Measurements from ENCODE around the gene FSCN2.

FSCN2 gene

DNA sequence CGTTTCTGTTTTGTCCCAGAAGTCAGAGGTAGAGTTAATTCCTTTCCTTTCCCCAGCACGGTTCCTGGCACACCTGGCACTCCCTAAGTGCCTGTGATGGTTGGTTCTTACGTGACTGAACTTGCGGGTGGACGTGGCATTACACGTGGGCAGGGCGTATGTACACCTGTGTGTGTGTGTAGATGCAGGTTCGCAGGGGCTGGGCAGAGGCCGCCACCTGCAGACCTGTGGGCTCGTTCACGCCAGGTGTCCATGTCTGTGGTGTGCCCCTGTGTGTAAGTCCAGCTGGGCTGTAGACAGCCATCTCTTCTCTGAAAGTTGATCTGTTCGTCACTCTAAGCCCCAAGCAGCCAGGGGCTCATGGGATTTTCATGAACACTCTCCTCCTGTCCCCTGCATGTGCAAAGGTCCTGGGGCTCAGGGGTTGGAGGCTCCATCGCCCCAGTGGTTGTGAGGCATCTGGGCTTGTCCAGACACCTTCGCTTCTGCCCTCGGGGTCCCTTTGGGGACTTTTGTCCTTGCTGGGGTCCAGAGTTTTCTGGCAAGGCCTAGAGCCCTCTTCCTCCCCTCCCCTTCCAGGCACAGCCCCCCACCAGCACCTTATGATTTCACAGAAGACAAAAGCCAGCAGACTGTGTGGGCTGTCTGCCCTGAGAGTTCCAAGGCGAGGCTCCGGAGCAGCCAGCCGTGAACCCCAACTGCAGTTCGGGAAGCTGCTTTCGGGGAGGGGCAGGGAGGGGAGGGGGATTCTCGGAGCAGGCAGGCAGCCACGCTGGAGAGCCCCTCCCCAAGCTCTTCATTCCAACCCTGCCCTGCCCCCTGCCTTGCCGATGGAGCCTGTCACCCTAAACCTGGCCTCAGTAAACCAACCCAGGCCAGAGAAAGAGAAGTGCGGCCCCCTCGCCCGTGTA, 5.4 kb upstream of the FSCN2 start:
- H3K4me3 ChIP-seq (ENCODE audit: control insufficient read depth, low read depth, low read length): no peak overlapping the region
- TF ChIP-seq, protein P1, sequence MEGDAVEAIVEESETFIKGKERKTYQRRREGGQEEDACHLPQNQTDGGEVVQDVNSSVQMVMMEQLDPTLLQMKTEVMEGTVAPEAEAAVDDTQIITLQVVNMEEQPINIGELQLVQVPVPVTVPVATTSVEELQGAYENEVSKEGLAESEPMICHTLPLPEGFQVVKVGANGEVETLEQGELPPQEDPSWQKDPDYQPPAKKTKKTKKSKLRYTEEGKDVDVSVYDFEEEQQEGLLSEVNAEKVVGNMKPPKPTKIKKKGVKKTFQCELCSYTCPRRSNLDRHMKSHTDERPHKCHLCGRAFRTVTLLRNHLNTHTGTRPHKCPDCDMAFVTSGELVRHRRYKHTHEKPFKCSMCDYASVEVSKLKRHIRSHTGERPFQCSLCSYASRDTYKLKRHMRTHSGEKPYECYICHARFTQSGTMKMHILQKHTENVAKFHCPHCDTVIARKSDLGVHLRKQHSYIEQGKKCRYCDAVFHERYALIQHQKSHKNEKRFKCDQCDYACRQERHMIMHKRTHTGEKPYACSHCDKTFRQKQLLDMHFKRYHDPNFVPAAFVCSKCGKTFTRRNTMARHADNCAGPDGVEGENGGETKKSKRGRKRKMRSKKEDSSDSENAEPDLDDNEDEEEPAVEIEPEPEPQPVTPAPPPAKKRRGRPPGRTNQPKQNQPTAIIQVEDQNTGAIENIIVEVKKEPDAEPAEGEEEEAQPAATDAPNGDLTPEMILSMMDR (IDR thresholded peaks at IDR 0.05; ENCODE audit: control insufficient read depth, insufficient read depth, low read depth, low read length, missing control alignments): no peak
- DNase-seq (ENCODE audit: low read depth): no peak

DNA sequence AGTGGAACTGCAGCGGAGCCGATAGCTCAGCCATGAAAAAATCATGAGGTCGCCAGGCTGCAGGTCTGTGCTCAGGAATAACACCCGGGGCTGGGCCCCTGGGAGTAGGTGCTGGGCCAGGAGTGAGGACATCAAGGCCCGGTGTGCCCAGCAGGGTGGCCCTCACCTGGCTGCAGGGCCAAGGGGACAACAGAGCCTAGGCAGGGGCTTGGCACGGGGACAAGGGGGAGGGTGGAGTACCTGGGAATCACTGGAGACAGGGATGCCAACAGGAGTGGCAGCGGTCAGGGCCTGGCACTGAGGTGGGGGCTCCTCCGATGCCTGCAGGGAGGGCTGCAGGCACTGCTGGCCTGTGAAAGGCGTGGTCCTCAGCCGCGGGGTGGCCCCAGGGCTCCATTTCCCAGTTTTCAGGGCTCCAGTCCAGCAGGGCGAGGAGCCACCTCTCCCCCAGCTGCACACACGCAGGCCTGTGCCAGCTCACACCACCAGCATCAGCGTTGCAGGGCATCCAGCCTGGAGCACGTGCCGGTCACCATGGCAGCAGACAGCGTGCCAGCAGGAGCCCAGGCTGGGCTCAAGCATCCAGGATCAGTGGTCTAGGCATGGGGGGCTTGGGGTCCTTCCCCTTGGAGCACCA, 4.7 kb upstream of the FSCN2 start:
- peak; percentile 45 for DNase-seq (ENCODE audit: low read depth)
- H3K4me3 ChIP-seq (ENCODE audit: control insufficient read depth, low read depth, low read length): no peak overlapping the region
- TF ChIP-seq, protein P1 (IDR thresholded peaks at IDR 0.05; ENCODE audit: control insufficient read depth, insufficient read depth, low read depth, low read length, missing control alignments): no peak

DNA sequence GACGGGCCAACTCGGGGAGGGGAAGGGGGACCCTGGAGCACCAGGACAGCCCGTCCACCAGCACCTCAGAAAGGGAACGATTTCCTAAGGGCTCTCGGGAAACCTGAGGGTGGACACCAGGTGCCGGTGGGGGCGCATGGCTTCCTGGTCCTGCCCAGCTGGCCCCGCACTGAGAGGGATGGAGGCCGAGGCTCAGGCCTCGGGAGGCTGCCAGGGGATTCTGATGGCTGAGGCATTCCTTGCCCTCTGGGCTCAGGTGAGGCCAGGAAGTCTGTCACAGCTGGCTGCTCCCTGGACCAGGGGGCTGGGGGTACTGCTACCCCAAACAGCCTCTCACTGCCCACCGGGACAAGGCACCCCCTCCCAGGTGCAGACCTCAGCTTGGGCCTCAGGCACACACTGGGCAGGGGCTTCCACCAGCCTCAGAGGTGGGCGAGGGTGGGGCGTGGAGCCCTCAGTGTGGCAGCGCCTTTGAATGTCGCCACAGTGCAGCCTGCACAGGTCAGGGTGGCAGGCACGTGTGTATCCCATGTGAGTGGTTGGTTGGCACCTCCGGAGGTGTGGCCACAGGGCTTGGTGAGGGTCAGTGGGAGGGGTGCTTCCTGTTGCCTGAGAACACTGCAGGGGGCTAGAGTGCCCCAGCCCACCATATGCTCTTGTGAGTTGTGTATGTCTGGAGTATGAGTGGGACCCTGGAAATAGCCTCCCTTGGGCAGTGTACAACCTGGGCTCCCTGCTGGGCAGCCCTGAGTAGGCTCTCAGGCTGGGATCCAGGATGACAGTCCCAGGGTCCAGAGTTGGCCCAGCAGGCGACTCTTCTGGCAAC, 3.9 kb upstream of the FSCN2 start:
- H3K4me3 ChIP-seq (ENCODE audit: control insufficient read depth, low read depth, low read length): no peak overlapping the region
- no peak for DNase-seq (ENCODE audit: low read depth)
- TF ChIP-seq, protein P1 (IDR thresholded peaks at IDR 0.05; ENCODE audit: control insufficient read depth, insufficient read depth, low read depth, low read length, missing control alignments): no peak

DNA sequence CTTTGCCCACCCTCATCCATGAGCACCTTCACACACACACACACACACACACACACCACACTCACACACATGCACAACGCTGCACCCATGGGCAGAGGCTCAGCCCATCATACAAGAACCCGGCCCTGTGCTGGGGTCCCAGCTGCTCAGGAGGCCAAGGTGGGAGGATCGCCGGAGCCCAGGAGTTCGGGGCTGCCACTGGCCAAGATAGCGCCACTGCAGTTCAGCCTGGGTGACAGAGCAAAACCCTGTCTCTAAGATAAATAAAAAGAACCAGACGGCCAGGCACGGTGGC, 3.4 kb upstream of the FSCN2 start:
- no peak for DNase-seq (ENCODE audit: low read depth)
- no peak overlapping the region for H3K4me3 ChIP-seq (ENCODE audit: control insufficient read depth, low read depth, low read length)
- TF ChIP-seq, protein P1 (IDR thresholded peaks at IDR 0.05; ENCODE audit: control insufficient read depth, insufficient read depth, low read depth, low read length, missing control alignments): no peak

DNA sequence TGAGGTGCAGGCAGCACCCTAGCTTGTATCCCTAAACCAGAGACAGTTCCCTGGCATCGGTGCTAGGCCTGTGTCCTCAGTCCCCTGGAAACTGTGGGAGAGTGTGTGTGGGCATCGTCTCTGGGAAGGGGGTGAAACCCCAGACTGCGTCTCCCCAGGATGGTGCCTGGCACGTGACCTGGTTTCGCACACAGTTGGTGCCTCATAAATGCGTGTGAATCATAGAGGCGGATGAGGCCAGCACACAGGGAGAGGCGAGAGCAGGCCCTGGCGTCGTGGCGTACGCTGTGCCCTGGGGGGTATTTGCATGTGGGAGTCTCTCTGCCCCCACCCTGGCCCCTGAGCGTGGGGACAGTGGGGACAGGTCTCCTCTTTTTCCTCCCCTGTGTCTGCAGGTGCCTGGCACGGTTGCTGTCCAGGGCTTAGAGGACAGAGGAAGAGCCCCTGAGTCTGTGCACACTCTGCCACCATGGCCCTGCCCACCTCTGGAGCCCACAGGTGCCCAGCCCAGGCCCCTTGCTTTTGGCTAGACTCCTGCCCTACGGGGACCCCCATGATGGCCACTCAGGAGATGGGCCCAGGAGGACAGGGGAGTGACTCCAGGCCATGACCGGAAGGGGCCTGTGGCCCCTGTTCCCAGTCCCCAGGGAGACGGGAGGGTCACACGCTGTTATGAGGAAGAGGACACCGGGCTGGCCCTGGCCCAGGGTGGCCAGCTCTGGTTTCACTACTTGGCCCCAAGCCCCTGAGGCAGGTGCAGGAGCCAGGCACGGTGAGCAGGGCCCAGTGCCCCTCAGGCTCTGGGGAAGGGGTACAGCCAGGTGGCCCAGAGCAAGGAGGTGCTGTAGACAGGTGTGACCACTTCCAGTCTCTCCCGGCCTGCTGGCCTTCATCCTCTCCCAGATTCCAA, 1.3 kb upstream of the FSCN2 start:
- DNase-seq (ENCODE audit: low read depth): no peak
- TF ChIP-seq, protein P1 (IDR thresholded peaks at IDR 0.05; ENCODE audit: control insufficient read depth, insufficient read depth, low read depth, low read length, missing control alignments): no peak
- H3K4me3 ChIP-seq (ENCODE audit: control insufficient read depth, low read depth, low read length): no peak overlapping the region

DNA sequence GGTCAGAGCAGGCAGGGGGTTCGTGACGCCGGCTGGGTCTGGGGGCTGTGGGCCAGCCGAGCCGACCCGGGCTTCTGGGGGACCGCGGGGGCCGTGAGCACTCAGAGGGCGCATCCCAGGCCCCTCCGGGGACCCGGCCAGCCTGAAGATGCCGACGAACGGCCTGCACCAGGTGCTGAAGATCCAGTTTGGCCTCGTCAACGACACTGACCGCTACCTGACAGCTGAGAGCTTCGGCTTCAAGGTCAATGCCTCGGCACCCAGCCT, 140 bp downstream of the FSCN2 start:
- TF ChIP-seq, protein P1 (IDR thresholded peaks at IDR 0.05; ENCODE audit: control insufficient read depth, insufficient read depth, low read depth, low read length, missing control alignments): no peak
- no peak overlapping the region for H3K4me3 ChIP-seq (ENCODE audit: control insufficient read depth, low read depth, low read length)
- DNase-seq (ENCODE audit: low read depth): no peak

All from AG09309 (cell line).